Neuron (in vitro differentiated cells): ENCODE measurements around the gene APBA2.
"Not testable (repeated sequence)": the region's sequence is repeated elsewhere in the genome, so short reads cannot be mapped to it uniquely, and the experiment has no call there.

Source experiments
- H2AFZ ChIP-seq: one replicate; pipeline ENCODE4 v1.6.1; 2013; ENCODE audit warnings: low read depth, mild to moderate bottlenecking, inconsistent platforms, low read length, moderate library complexity
- H3K27me3 ChIP-seq: one replicate; pipeline ENCODE4 v1.6.1; 2013; ENCODE audit warnings: low read length; ENCODE audit not compliant: insufficient read depth
- H3K36me3 ChIP-seq: one replicate; pipeline ENCODE4 v1.6.1; 2013; ENCODE audit warnings: low read length; ENCODE audit not compliant: insufficient read depth
- H3K4me1 ChIP-seq: one replicate; pipeline ENCODE4 v1.6.1; 2013; ENCODE audit warnings: low read length; ENCODE audit not compliant: insufficient read depth
- H3K4me3 ChIP-seq: 2 replicates; pipeline ENCODE4 v1.5.1; 2013; ENCODE audit warnings: mild to moderate bottlenecking, low read length, moderate library complexity
- H3K9me3 ChIP-seq: one replicate; pipeline ENCODE4 v1.6.1; 2013; ENCODE audit warnings: low read length

Gene APBA2

GRCh38 chr15:28885630-28886430 is at the start of gene APBA2:
TSS of gene APBA2 (plus strand) at chr15:28885974. CDS start at chr15:29053885, 167,911 bp downstream.
- no peaks in the 10 kb centered on the region for H3K36me3 ChIP-seq
- peak within 1 kb of the TSS; percentile 81 for H3K4me3 ChIP-seq
- peaks cover 18% of the 10 kb centered on the region for H3K4me1 ChIP-seq
- peak within 1 kb of the TSS; percentile 73 for H2AFZ ChIP-seq
- no peaks in the 10 kb centered on the region for H3K27me3 ChIP-seq
- H3K9me3 ChIP-seq, result no peaks in the 10 kb centered on the region

GRCh38 chr15:28840285-28840684 is 45.5 kb upstream of the APBA2 start:
- H2AFZ ChIP-seq, H3K27me3 ChIP-seq, H3K4me1 ChIP-seq, H3K4me3 ChIP-seq, H3K36me3 ChIP-seq, H3K9me3 ChIP-seq: not testable (repeated sequence)

- H3K27me3 ChIP-seq, H3K4me3 ChIP-seq, H3K4me1 ChIP-seq, H3K36me3 ChIP-seq, H3K9me3 ChIP-seq, H2AFZ ChIP-seq: not testable (repeated sequence)
These were observed 43.6 kb upstream of the APBA2 start for GRCh38 chr15:28842210-28842609.

DNA sequence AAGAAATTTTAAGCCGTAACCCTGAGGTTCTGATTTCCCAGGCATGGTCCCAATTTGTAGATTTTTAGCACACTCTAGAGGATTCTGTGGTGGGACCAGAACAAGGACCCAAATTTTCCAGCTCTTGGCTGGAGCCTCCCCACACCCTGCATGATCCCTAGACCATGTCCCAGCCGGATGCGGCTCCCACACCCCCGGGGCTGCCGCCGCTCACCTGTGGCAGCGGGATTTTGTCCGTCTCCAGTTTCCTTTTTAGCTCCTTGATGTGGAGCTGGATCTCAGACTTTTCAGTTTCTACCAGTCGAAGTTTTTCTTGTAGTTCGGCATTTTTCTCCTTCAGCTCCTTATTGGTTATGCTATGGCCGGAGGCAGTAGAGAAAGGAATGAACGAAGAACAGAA is 42.3 kb upstream of the APBA2 start:
- not testable (repeated sequence) for H3K27me3 ChIP-seq, H2AFZ ChIP-seq, H3K9me3 ChIP-seq, H3K36me3 ChIP-seq, H3K4me3 ChIP-seq, H3K4me1 ChIP-seq

- H3K4me1 ChIP-seq, H3K27me3 ChIP-seq, H3K9me3 ChIP-seq, H2AFZ ChIP-seq, H3K36me3 ChIP-seq, H3K4me3 ChIP-seq: not testable (repeated sequence)
These were observed 41.6 kb upstream of the APBA2 start for GRCh38 chr15:28844147-28844546.

- not testable (repeated sequence) for H2AFZ ChIP-seq, H3K36me3 ChIP-seq
These were observed 38.5 kb upstream of the APBA2 start for GRCh38 chr15:28847247-28847646.

GRCh38 chr15:28847959-28848358 is 37.8 kb upstream of the APBA2 start:
- H3K4me1 ChIP-seq, H3K4me3 ChIP-seq, H3K9me3 ChIP-seq, H3K27me3 ChIP-seq, H2AFZ ChIP-seq, H3K36me3 ChIP-seq: not testable (repeated sequence)

More at GRCh38 chr15:28847247-28847646, 38.5 kb upstream of the APBA2 start:
- not testable (repeated sequence) for H3K4me1 ChIP-seq, H3K9me3 ChIP-seq, H3K27me3 ChIP-seq, H3K4me3 ChIP-seq

GRCh38 chr15:28848521-28848920 is 37.3 kb upstream of the APBA2 start, which contains the start of gene GOLGA6L7:
TSS of gene GOLGA6L7 (minus strand) at chr15:28848644. CDS start at chr15:28848549, 95 bp downstream.
- not testable (repeated sequence) for H3K9me3 ChIP-seq, H3K27me3 ChIP-seq, H2AFZ ChIP-seq, H3K36me3 ChIP-seq, H3K4me1 ChIP-seq, H3K4me3 ChIP-seq

DNA sequence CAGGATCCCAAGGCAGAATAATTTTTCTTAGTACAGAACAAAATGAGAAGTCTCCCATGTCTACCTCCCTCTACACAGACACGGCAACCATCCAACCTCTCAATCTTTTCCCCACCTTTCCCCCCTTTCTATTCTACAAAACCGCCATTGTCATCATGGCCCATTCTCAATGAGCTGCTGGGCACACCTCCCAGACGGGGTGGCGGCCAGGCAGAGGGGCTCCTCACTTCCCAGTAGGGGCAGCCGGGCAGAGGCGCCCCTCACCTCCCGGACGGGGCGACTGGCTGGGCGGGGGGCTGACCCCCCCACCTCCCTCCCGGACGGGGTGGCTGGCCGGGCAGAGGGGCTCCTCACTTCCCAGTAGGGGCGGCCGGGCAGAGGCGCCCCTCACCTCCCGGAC is 36.5 kb upstream of the APBA2 start:
- not testable (repeated sequence) for H3K9me3 ChIP-seq, H3K4me3 ChIP-seq, H3K4me1 ChIP-seq, H3K27me3 ChIP-seq, H2AFZ ChIP-seq, H3K36me3 ChIP-seq

GRCh38 chr15:28849766-28850165 is 36.0 kb upstream of the APBA2 start:
- H2AFZ ChIP-seq, H3K9me3 ChIP-seq, H3K27me3 ChIP-seq, H3K4me3 ChIP-seq, H3K36me3 ChIP-seq, H3K4me1 ChIP-seq: not testable (repeated sequence)

DNA sequence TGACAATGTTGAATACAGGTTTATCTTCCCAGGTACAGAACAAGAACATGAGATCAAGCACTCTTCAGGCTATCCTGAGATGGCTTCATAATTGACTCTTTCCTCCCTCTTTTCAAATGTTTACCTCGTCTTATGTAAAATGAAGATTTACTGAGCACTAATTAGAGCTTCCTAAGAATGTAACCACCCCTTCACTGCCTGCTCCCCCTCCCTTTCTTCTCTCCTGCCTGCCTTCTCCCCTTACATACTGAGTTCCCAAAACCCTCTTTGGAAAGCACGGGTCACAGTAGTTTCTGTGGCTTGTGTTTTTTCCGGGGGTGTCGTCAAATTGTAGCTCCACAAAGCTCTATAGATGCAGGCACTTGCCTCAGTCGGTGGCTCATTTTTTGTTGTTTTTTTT is 32.1 kb upstream of the APBA2 start:
- H3K9me3 ChIP-seq, H3K4me3 ChIP-seq, H3K36me3 ChIP-seq, H3K4me1 ChIP-seq, H3K27me3 ChIP-seq, H2AFZ ChIP-seq: not testable (repeated sequence)

- H3K4me1 ChIP-seq, H3K27me3 ChIP-seq, H2AFZ ChIP-seq, H3K9me3 ChIP-seq, H3K4me3 ChIP-seq, H3K36me3 ChIP-seq: not testable (repeated sequence)
These were observed 31.2 kb upstream of the APBA2 start for GRCh38 chr15:28854578-28854977.

GRCh38 chr15:28861031-28861534 is 24.7 kb upstream of the APBA2 start:
- no peaks in the 10 kb centered on the region for H3K27me3 ChIP-seq
- no peak overlapping the region for H3K4me3 ChIP-seq
- no peaks in the 10 kb centered on the region for H3K9me3 ChIP-seq
- H3K4me1 ChIP-seq, result no peaks in the 10 kb centered on the region
- H2AFZ ChIP-seq, result no peak overlapping the region
- H3K36me3 ChIP-seq, result no peaks in the 10 kb centered on the region
